Lung (tissue), 12 donors: ENCODE measurements around the gene EGFL8. TPM values are rescaled to one million over a fixed set of nuclear protein-coding genes. Genes with fewer than 3 reads are reported as not detected.

ENCODE experiments used
- ATAC-seq: fragments of 200-7000 bp; cut with Tn5 transposase; one replicate; pipeline ENCODE4 v1.9.1; 2020; ENCODE audit warnings: moderate number of reproducible peaks; ENCODE audit not compliant: insufficient read depth, low FRiP score
- DNase-seq, 3 donors: peaks; one replicate each; pipeline ENCODE4 v3.0.0-alpha.2; 2013 to 2017
- H3K27ac ChIP-seq, 2 donors: one replicate each; pipeline ENCODE4 v1.5.1; 2013; ENCODE audit warnings: mild to moderate bottlenecking in 2 of 2, moderate library complexity in 2 of 2, control low read depth in 1 of 2, inconsistent platforms in 1 of 2, low read depth in 1 of 2, low read length in 1 of 2
- H3K27me3 ChIP-seq, 3 donors: one replicate each; pipeline ENCODE4 v1.5.1; 2013; ENCODE audit warnings: low read length in 2 of 3; ENCODE audit not compliant: control insufficient read depth in 3 of 3, insufficient read depth in 3 of 3
- H3K36me3 ChIP-seq, 4 donors: one replicate each; pipeline ENCODE4 v1.5.1; 2013; ENCODE audit warnings: low read length in 4 of 4, mild to moderate bottlenecking in 1 of 4, moderate library complexity in 1 of 4; ENCODE audit not compliant: control insufficient read depth in 4 of 4, insufficient read depth in 4 of 4
- H3K4me1 ChIP-seq, 5 donors: one replicate each; pipeline ENCODE4 v1.5.1; 2013; ENCODE audit warnings: low read length in 5 of 5, mild to moderate bottlenecking in 2 of 5, moderate library complexity in 1 of 5; ENCODE audit not compliant: control insufficient read depth in 5 of 5, insufficient read depth in 5 of 5
- H3K4me3 ChIP-seq: one replicate; pipeline ENCODE4 v1.5.1; 2013; ENCODE audit warnings: mild to moderate bottlenecking, control low read depth, moderate library complexity
- H3K9ac ChIP-seq, 2 donors: one replicate each; pipeline ENCODE4 v1.5.1; 2013; ENCODE audit warnings: low read length in 2 of 2, control low read depth in 1 of 2; ENCODE audit not compliant: insufficient read depth in 1 of 2
- H3K9me3 ChIP-seq, 4 donors: one replicate each; pipeline ENCODE4 v1.5.1; 2013; ENCODE audit warnings: low read length in 3 of 4, mild to moderate bottlenecking in 1 of 4, moderate library complexity in 1 of 4; ENCODE audit not compliant: control insufficient read depth in 4 of 4, insufficient read depth in 3 of 4
- WGBS, 2 donors: extraction: QIAGEN DNeasy Blood & Tissue Kit; methylation state at CpG; one replicate each; pipeline ENCODE4 v1.1.7; 2013; 5-methylcytosine and 5-hydroxymethylcytosine counted together
- polyA plus RNA-seq, 2 donors: library from polyadenylated mRNA; stranded (reverse); fragments of 200-250 nt; gene quantifications; one replicate each; pipeline ENCODE4 v1.2.1, GENCODE V29; 2013
- total RNA-seq, 2 donors: library from RNA; depleted of rRNA in 1 of 2; stranded (reverse); fragments of >200 nt in 1 of 2; gene quantifications; one replicate each; pipeline ENCODE4 v1.2.1, GENCODE V29; 2014 to 2021
- TF ChIP-seq, protein P1 (sequence below): IDR thresholded peaks from 2 replicates; pipeline ENCODE4 v1.5.1; 2012; ENCODE audit warnings: mild to moderate bottlenecking; ENCODE audit errors: control extremely low read depth, extremely low read depth
- donor health status: control.
- donor health status: control.
- donor health status: Bipolar disorder and iron deficiency.
- donor health status: healthy.
- donor health status: DM: yes; HTN: yes; CAD: no.

Gene EGFL8
- total and polyA plus RNA-seq, 4 donors, result 3.8 to 10.9 (median 10.0) TPM

DNA sequence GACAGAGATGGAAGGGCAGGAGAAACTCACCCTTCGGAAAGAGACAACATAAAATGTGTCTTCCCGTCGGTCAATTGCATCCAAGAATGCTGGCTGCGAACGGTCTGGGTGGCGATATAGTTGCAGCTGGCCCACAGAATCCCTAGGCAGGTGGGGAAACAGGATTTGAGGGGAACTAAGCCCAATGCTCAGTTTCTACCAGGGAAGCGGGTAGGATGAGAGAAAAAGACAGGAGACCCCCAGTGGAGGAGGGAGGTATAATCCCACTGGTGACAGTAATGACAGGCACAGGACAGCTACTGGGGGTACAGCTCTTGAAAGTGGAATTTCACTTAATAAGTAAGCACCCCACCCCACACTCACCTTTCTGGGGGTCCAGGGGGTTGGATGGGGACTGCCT, 47.7 kb upstream of the EGFL8 start:
- ATAC-seq, result no peak
- H3K9ac ChIP-seq, result no peak overlapping the region
- 93 to 94% methylated on average over 7 of the region's 7 CpGs for WGBS, 2 donors
- no peaks in the 10 kb centered on the region for H3K27me3 ChIP-seq
- H3K9me3 ChIP-seq, result no peaks in the 10 kb centered on the region
- peaks cover 9 to 31% (median 19%) of the 10 kb centered on the region in 5 donors for H3K4me1 ChIP-seq
- H3K27ac ChIP-seq, result peak overlapping the region in 1 of 2 donors; percentile 23
- TF ChIP-seq, protein P1, sequence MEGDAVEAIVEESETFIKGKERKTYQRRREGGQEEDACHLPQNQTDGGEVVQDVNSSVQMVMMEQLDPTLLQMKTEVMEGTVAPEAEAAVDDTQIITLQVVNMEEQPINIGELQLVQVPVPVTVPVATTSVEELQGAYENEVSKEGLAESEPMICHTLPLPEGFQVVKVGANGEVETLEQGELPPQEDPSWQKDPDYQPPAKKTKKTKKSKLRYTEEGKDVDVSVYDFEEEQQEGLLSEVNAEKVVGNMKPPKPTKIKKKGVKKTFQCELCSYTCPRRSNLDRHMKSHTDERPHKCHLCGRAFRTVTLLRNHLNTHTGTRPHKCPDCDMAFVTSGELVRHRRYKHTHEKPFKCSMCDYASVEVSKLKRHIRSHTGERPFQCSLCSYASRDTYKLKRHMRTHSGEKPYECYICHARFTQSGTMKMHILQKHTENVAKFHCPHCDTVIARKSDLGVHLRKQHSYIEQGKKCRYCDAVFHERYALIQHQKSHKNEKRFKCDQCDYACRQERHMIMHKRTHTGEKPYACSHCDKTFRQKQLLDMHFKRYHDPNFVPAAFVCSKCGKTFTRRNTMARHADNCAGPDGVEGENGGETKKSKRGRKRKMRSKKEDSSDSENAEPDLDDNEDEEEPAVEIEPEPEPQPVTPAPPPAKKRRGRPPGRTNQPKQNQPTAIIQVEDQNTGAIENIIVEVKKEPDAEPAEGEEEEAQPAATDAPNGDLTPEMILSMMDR, result peak; percentile 3
- peak in 1 of 3 donors; percentile 44 for DNase-seq
- no peak overlapping the region for H3K4me3 ChIP-seq
- H3K36me3 ChIP-seq, result peaks cover 0 to 38% (median 30%) of the 10 kb centered on the region in 4 donors

DNA sequence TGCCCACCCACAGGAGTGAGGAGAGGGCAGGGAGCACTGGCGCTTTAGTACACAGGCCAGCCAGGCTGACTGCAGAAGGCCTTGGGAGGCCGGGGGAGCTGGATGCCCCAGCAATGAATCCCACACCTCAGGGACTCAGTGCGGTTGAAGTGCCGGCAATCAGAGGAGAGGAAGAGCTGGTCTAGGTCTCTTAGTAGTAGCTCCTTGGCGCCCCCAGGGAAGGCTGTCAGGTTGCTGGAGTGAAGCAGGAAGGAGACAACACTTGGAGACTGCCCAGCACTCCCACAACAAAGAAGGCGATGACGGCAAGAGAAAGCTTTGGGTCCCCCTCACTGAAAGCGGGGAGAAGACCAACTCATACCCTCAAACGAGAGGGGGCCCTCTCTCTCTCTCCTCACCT, 46.9 kb upstream of the EGFL8 start:
- peaks cover 0 to 42% (median 36%) of the 10 kb centered on the region in 4 donors for H3K36me3 ChIP-seq
- no peaks in the 10 kb centered on the region for H3K9me3 ChIP-seq
- WGBS, 2 donors, result 82 to 89% methylated on average over 9 of the region's 9 CpGs
- ATAC-seq, result no peak
- H3K27me3 ChIP-seq, result no peaks in the 10 kb centered on the region
- TF ChIP-seq, protein P1, result no peak
- no peak overlapping the region for H3K9ac ChIP-seq
- peaks cover 9 to 23% (median 12%) of the 10 kb centered on the region in 5 donors for H3K4me1 ChIP-seq
- DNase-seq, result no peak
- H3K4me3 ChIP-seq, result no peak overlapping the region
- peak overlapping the region in 1 of 2 donors; percentile 46 for H3K27ac ChIP-seq

DNA sequence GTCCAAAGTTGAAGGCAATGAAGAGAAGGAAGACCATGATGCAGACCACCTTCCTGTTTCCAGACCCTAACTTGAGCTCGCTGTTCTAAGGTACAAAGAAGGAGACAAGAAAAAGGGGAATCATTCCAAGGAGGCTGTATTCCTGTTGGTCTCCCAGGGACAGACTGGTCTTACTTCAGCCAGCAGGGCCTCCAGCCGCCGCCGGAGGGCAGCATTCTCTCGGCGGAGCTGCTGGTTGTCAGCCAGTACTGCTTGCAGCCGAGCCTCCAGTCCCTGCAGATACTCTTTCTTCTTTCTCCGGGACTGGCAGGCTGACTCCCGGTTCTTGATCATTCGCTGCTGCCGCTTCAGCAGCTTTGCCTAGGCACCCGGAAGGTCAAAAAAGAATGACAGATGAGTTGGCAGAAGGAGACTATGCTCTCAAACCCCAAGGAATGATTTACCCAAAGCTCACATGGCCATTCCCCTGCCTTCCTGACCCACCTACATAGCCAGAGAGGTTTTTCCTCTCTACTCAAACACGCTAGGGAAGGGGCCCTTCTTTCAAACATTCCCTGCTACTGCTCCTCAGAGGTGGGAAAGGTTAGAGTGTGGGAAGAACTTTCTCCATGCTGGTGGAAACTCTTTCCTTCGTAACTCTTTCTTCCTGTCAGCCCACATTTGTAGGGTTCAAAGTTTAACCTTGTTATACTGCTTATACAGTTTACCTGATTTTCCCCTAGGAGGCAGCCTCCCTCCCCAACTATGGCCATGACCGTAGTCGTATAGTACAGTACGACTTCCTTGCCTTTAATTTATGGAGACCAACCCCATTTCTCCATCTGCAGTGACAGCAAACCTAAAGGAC, 45.4 kb upstream of the EGFL8 start:
- H3K27ac ChIP-seq, result peak overlapping the region in 1 of 2 donors; percentile 15
- H3K27me3 ChIP-seq, result no peaks in the 10 kb centered on the region
- 26 to 29% methylated on average over 17 of the region's 17 CpGs for WGBS, 2 donors
- no peak overlapping the region for H3K9ac ChIP-seq
- H3K36me3 ChIP-seq, result peaks cover 0 to 44% (median 39%) of the 10 kb centered on the region in 4 donors
- no peak overlapping the region for H3K4me3 ChIP-seq
- TF ChIP-seq, protein P1, result peak; percentile 85
- DNase-seq, result peak; percentile 88 to 92 (median 91)
- H3K4me1 ChIP-seq, result peaks cover 0 to 11% (median 3%) of the 10 kb centered on the region in 5 donors
- peak; percentile 51 for ATAC-seq
- H3K9me3 ChIP-seq, result no peaks in the 10 kb centered on the region
